SU-DHL-6 (cell line): ENCODE measurements around the gene SSR4.

Source experiments
- H2AFZ ChIP-seq: fragments of 200-600 bp; sonication (generic); 2 replicates; pipeline ENCODE4 v1.6.1; 2014; ENCODE audit warnings: low read depth, mild to moderate bottlenecking, moderate library complexity, mixed read lengths, antibody characterized with exemption, low read length; ENCODE audit not compliant: severe bottlenecking
- H3F3A ChIP-seq: fragments of 200-600 bp; shearing (Covaris generic); 2 replicates; pipeline ENCODE4 v1.6.0; 2016; ENCODE audit warnings: antibody characterized with exemption, mild to moderate bottlenecking; ENCODE audit not compliant: insufficient read depth
- H3K27ac ChIP-seq: fragments of 200-600 bp; sonication (generic); 2 replicates; pipeline ENCODE4 v1.5.1; 2016; ENCODE audit warnings: low read depth, mild to moderate bottlenecking, low read length, moderate library complexity, mixed read lengths
- H3K27me3 ChIP-seq: fragments of 200-600 bp; sonication (generic), shearing (Covaris generic); 2 replicates; pipeline ENCODE4 v1.6.0; 2014; ENCODE audit warnings: mild to moderate bottlenecking, low read length
- H3K36me3 ChIP-seq: fragments of 200-600 bp; sonication (generic); 2 replicates; pipeline ENCODE4 v1.6.1; 2014; ENCODE audit warnings: mild to moderate bottlenecking, low read length, mixed read lengths
- H3K4me2 ChIP-seq: fragments of 300-600, 200-600 bp; shearing (Covaris generic), sonication (generic); 2 replicates; pipeline ENCODE4 v1.6.0; 2014; ENCODE audit warnings: low read length, low read depth, mild to moderate bottlenecking; ENCODE audit not compliant: poor library complexity, severe bottlenecking
- H3K4me3 ChIP-seq: fragments of 200-600 bp; sonication (generic); 2 replicates; pipeline ENCODE4 v1.5.1; 2014; ENCODE audit warnings: antibody characterized with exemption, low read length, mild to moderate bottlenecking, mixed read lengths; ENCODE audit not compliant: insufficient read depth, poor library complexity, severe bottlenecking
- H3K79me2 ChIP-seq: fragments of 200-600 bp; sonication (generic); 2 replicates; pipeline ENCODE4 v1.6.1; 2014; ENCODE audit warnings: mild to moderate bottlenecking, low read length, moderate library complexity; ENCODE audit not compliant: insufficient read depth
- H3K9ac ChIP-seq: fragments of 200-600 bp; sonication (generic); 2 replicates; pipeline ENCODE4 v1.7.0; 2014; ENCODE audit warnings: mild to moderate bottlenecking, low read length
- H3K9me2 ChIP-seq: fragments of 200-600 bp; sonication (generic); replicated peaks from 2 replicates; pipeline ENCODE4 v1.6.1; 2014; ENCODE audit warnings: low read length; ENCODE audit not compliant: insufficient read depth
- H3K9me3 ChIP-seq: fragments of 200-600 bp; sonication (generic); 2 replicates; pipeline ENCODE4 v1.6.1; 2014; ENCODE audit warnings: low read length, mixed read lengths; ENCODE audit not compliant: insufficient read depth
- H4K20me1 ChIP-seq: fragments of 200-600 bp; sonication (generic); 2 replicates; pipeline ENCODE4 v1.6.1; 2014; ENCODE audit warnings: low read depth, mild to moderate bottlenecking, antibody characterized with exemption, low read length, moderate library complexity, mixed read lengths
- CTCF ChIP-seq: fragments of 200-600 bp; sonication (generic); IDR thresholded peaks from one replicate; pipeline ENCODE4 v1.5.1; 2017; ENCODE audit warnings: antibody characterized with exemption, mild to moderate bottlenecking, low read length, moderate library complexity; ENCODE audit not compliant: insufficient read depth, poor library complexity, severe bottlenecking
- EZH2phosphoT487 ChIP-seq: fragments of 200-600 bp; sonication (generic), shearing (Covaris generic); conservative IDR thresholded peaks from 2 replicates; pipeline ENCODE4 v1.6.1; 2018; ENCODE audit warnings: mild to moderate bottlenecking, antibody characterized with exemption, low read length, moderate library complexity, mixed read lengths

SSR4 gene

GRCh38 chrX:153782871-153783270 lies 11.6 kb upstream of the SSR4 start:
- no peaks in the 10 kb centered on the region for H3K9me3 ChIP-seq
- TF ChIP-seq CTCF: no peak
- TF ChIP-seq EZH2phosphoT487: no peak
- H3K4me3 ChIP-seq: no peak overlapping the region
- H3K27me3 ChIP-seq: no peaks in the 10 kb centered on the region
- H3K79me2 ChIP-seq: no peaks in the 10 kb centered on the region
- no peak overlapping the region for H3K27ac ChIP-seq
- no peaks in the 10 kb centered on the region; the same call in 1 of the 2 replicates for H4K20me1 ChIP-seq
- H2AFZ ChIP-seq: no peak overlapping the region
- H3K9ac ChIP-seq: no peak overlapping the region
- H3K36me3 ChIP-seq: no peaks in the 10 kb centered on the region
- no peaks in the 10 kb centered on the region for H3K9me2 ChIP-seq
- H3K4me2 ChIP-seq: no peak overlapping the region
- H3F3A ChIP-seq: no peaks in the 10 kb centered on the region

GRCh38 chrX:153783378-153784013 lies 11.0 kb upstream of the SSR4 start:
- no peak overlapping the region for H3K4me3 ChIP-seq
- no peak overlapping the region for H3K4me2 ChIP-seq
- no peaks in the 10 kb centered on the region for H3K27me3 ChIP-seq
- H3K9me2 ChIP-seq: no peaks in the 10 kb centered on the region
- H3K9me3 ChIP-seq: no peaks in the 10 kb centered on the region
- no peaks in the 10 kb centered on the region for H3K36me3 ChIP-seq
- TF ChIP-seq EZH2phosphoT487 (no peak), CTCF (no peak)
- H3F3A ChIP-seq: no peaks in the 10 kb centered on the region
- no peaks in the 10 kb centered on the region for H3K79me2 ChIP-seq
- no peaks in the 10 kb centered on the region; the same call in 1 of the 2 replicates for H4K20me1 ChIP-seq
- H3K9ac ChIP-seq: no peak overlapping the region
- H3K27ac ChIP-seq: no peak overlapping the region
- H2AFZ ChIP-seq: no peak overlapping the region

- H4K20me1 ChIP-seq: no peaks in the 10 kb centered on the region; the same call in 1 of the 2 replicates
- no peaks in the 10 kb centered on the region for H3K9me2 ChIP-seq
- H2AFZ ChIP-seq: no peak overlapping the region
- H3F3A ChIP-seq: no peaks in the 10 kb centered on the region
- H3K79me2 ChIP-seq: no peaks in the 10 kb centered on the region
- TF ChIP-seq EZH2phosphoT487: no peak
- no peak for TF ChIP-seq CTCF
- H3K9me3 ChIP-seq: no peaks in the 10 kb centered on the region
- no peaks in the 10 kb centered on the region for H3K27me3 ChIP-seq
- no peaks in the 10 kb centered on the region for H3K36me3 ChIP-seq
- no peak overlapping the region for H3K27ac ChIP-seq
- no peak overlapping the region for H3K4me3 ChIP-seq
- no peak overlapping the region for H3K9ac ChIP-seq
- no peak overlapping the region for H3K4me2 ChIP-seq
Measured at GRCh38 chrX:153784325-153784967, 10.0 kb upstream of the SSR4 start.
